Inflammatory macrophage treated with lipopolysaccharide for 1 hour (primary cell): ENCODE results near the gene NPM3.

ENCODE experiments used
- DNase-seq, 2 donors: peaks; one replicate each; pipeline ENCODE4 v3.0.0-alpha.2; 2020 to 2022

Gene NPM3, protein sequence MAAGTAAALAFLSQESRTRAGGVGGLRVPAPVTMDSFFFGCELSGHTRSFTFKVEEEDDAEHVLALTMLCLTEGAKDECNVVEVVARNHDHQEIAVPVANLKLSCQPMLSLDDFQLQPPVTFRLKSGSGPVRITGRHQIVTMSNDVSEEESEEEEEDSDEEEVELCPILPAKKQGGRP

DNA sequence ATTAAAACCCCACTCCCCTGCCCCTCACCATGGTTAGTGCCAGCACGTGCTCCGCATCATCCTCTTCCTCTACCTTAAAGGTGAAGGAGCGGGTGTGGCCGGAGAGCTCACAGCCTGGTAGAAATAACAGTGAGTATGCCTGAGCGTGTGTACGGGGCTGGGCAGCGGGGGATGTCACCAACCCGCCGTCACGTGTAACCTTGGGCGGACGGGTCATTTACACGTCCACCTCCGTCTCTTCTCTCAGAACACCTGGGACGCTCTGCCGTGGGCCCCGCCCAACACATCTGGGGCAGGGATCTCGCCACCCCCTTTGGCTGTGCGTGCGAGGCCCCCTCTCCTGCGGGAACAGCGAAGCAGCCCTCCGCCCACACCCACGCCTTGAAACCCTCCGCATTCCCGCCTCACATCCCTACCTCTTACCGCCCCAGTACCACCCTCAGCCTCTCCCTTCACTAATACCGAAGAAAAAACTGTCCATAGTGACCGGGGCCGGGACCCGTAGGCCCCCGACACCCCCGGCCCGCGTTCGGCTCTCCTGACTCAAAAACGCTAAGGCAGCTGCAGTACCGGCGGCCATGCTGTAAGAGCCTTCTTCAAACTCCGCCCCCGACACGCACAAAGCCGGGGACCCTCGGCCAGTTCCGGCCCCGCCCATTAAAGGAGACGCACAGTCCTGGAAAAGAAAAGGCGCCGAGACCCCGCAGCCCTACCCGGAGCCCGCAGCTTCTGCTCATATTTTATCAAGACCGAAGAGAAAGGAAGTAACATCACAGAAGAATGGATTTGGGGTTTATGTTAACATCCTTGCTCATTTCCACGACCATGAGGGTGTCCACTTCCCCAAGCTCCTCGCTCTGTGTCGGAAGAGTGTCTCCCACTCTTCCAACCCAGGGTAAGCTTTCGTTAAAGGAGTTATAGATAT is at the start of gene NPM3:
TSS of gene NPM3 (minus strand) at position 636 of the 925 bp plus-strand sequence. CDS start at position 580, 56 bp downstream.
- peak; percentile 59 to 73 for DNase-seq

DNA sequence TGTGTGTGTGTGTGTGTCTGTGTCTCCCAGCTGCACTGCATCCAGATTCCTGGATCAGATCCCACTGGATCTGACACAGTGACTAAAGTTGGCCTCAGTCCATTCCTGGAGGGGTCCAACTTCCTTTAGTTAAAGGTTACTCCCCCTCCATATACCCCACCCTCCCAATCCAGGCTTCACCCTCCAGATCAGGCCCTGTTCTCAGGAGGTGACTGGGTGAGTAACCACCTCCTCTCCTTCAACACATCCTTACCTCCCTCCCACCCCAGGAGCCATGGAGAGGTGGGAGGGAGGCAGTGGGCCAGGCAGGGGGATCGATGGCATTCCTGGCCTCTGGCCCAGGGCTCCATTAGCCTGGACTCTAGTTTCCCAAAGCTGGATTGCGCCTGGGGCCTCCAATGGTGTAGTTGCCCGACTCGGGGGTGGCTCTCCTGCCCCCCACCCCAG is 49.1 kb upstream of the NPM3 start:
- DNase-seq = no peak

DNA sequence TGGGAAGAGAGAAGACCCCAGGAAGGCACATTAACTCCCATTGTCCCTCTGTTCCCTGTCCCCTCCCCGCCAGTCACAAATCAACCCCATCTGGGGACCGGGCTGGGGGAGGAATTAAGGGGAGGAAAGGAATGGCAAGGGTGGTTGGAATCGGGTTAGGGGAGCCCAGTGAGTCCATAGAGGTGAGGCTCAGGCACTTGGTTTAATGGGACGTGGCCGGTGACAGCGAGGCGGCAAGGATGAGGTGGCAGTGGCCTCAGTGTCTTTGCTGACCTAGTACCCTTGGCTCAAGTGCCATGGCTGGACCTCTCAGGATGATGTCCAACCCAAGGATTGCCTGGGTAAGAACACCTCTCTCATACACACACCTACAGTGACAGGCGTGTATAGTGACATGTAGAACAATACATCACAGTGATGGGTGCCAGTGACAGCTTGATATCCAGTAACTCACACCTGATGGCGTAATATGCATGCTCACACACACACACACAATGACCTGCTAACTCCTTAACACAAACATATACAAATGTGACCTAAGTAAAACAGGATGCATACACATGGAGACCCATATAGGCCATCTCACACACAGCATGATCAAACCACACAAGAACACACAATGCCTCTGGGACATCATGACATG is 48.0 kb upstream of the NPM3 start:
- DNase-seq = no peak

DNA sequence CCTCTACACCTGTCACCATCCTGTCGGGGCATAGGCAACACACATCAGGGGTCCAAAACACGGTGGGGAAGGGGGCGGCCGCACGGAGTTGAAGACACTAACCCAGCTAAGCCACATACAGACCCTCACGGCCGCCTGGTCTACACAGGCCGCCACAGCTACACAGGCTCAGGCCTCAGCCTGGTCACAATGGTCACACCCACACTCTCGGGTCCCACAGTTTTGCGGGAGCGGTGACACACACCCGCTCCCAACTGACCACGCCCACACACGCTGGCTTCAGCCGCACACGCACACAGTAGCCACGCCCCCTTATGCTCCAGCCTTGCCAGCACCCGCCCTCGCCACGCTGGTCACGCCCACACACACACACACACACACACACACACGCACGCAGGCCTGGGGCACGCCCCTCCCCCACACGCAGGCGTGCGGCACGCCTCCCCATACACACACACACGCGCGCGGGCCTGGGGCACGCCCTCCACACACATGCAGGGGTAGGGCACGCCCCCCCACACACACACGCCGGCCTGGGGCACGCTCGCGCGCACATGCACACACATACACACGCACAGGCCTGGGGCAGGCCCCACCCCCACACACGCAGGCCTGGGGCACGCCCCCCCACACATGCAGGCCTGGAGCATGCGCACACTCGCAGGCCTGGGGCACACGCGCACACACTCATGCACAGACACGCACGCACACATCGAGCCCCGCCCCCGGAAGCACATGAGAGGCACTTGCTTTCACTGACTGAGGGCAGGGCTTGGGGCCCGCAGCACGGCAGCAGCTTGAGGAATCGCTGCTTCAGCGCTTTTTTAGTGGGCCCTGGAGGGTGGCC is 47.3 kb upstream of the NPM3 start:
- peak; percentile 58 to 80 for DNase-seq

DNA sequence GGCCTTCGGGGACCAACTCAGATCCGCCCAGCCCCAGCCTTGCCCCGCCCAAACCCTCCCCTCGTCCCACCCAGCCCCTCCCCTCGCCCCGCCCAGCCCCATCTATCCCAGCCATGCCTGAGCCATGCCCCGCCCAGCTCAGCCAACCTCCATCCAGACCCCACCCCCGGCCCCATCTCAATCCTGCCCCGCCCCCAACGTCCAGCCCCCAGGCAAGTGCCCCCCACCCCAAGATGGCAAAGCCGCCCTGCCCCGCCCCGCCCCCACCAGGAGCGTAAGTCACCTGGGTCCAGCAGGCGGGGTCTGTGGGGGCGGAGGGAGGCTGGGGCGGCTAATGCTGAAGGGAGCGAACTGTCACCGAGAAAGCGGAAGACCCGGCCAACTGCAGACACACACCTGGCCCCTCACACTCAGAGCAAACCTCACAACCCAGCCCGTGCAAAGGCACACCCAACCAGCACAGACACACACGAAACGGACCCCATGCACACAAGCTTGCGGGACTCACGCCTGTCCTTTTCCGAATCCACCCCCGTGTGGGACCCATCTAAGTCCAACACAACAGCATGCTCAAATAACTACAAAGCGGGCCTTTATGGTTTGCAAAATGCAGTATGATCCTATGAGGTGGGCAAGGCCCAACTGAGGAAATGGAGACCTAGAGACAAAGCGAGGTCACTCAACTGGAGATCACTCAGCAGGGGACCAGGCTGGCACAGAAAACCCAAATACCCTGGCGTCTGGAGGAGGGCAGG is 46.5 kb upstream of the NPM3 start:
- DNase-seq = no peak

DNA sequence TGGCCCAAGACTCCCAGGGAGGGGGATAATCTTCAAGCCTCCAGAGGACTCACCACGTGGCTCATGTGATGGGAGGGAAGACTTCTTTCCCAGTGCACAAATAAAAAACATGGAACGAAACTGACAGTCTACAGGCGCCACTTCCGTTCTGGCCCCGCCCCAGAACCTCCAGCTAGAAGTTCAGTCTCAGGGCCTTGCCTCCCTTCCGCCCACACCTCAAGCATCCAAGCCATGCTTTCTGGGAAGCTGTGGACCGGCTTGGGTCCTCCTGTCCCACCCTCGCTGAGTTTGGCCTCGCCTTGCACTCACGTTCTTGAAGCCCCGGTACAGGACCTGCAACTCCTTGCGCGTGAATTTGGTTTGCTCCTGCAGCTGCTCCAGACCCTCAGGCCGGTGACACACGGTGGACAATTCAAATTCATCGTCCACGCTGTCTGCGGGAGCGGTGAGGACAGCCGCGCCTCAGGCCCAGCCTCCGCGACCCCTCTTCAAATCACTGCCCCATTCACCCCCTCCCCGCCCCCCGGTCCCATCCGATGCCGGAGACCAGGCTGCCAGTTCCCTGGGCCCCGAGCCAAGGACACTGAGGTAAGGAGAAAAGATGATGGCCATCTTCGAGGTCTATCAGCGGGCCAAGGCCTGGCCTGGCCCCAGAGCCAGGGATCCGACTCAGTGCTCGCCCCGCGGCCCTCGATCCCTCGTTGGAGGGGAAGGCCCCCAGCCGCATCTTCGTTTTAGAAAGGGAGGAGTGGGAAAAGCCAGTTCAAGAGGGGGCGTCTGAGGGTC is 45.7 kb upstream of the NPM3 start:
- no peak for DNase-seq

DNA sequence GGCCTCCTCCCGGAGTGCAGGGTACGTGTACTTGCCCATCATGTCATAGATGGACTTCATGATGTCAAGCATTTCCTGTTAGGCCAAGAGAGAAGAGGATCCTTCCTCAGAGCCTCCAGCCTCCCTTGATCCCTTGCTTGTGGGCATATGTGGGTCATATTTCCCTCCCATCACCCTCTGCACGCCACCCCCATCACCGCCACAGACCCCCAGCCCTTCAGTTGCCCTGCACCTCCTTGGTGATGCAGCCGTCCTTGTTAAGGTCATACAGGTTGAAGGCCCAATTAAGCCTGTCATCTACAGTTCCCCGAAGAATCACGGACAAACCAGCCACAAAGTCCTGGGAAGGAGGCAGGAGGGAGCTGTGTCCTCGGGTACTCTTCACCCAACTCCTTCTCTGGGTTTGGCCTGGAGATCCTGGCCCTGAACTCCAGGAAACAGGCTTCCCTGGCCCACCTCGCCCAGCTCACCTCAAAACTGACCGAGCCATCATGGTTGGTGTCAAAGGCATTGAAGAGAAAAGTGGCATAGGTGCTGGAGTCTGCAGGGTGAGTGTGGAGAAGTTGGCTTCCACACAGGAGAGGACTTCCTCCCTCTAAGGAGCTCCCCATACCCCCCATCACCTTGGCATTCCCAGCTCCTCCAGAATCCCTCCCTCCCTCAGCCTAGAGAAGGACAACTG is 44.8 kb upstream of the NPM3 start:
- no peak for DNase-seq

DNA sequence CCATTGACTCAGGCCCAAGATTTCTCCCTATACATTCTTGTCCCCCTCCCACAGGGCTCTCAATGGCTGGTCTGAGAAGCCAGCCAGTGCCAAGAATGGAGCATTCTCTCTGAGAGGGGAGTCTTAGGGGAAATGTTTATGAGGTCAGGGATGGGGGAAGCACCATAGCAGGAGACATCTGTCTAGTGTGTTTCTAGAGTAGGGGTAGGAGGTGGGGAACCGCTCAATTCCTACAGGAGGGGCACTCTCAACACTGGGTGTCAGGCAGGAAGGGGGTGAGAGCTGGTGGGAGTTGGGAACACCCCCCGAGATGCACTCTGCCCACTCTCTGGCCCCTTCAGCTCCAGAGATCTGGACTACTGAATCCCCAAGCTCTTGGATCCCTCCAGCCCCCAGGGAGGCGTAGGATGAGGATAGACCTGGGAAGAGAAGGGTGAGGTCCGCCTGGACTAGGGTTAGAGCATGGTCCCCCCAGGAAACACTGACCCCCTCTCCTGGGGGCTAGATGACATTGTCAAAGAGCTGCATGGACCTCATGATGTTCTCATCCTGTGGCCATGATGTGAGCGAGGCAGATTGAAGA is 43.7 kb upstream of the NPM3 start:
- no peak for DNase-seq

DNA sequence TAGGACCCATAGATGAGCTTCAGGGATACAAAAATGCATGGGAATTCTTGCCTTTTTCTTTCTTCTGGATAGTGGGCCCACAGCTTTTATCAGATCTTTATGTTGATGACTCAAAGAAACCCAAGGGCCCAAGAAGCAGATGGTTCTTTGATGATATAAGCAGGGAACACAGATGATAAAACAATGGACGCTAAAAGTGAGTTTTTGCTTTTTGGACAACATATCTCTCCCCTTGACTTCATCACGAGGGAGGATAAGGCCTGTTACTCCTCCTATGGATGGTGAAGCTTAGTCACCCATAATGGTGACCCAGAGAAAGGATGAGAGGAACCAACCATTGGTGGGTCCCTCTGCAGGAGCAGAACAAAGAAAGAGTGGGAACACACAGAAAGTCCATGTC is 41.5 kb upstream of the NPM3 start:
- no peak for DNase-seq

DNA sequence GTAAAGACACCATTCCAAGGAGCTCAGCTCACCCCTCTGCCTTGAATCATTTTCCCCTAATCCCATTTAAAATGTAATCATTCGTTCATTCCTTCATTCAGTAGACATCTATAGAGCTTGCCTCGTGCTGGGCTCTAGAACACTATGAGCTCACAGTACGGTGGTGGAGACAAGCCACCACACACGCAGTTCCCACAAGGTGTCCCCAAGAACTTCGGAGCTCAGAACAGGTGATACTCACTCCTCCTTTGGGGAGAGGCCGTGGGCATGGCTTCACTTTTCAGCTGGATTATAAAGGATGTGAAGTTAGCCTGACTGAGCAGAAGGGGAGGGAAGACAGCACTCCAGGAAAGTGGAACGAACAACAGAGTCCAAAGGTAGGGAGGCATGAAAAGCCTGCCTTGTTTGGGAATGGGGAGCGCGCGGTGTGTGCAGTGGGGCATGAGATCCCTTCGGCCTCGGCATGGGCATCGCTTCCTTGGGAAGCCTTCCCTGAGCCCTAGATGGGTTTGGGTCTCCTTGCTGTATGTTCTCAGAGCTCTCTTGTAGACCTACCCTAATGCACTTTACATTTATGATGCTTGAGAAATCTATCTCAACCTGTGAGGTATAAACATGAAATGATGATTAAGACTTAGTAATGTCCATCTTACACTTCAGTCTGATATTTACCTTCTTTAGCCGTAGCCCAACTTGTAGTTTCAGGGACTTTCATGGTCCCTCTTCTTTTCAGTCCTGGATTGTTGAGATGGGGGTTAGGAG is 35.8 kb upstream of the NPM3 start:
- no peak for DNase-seq

DNA sequence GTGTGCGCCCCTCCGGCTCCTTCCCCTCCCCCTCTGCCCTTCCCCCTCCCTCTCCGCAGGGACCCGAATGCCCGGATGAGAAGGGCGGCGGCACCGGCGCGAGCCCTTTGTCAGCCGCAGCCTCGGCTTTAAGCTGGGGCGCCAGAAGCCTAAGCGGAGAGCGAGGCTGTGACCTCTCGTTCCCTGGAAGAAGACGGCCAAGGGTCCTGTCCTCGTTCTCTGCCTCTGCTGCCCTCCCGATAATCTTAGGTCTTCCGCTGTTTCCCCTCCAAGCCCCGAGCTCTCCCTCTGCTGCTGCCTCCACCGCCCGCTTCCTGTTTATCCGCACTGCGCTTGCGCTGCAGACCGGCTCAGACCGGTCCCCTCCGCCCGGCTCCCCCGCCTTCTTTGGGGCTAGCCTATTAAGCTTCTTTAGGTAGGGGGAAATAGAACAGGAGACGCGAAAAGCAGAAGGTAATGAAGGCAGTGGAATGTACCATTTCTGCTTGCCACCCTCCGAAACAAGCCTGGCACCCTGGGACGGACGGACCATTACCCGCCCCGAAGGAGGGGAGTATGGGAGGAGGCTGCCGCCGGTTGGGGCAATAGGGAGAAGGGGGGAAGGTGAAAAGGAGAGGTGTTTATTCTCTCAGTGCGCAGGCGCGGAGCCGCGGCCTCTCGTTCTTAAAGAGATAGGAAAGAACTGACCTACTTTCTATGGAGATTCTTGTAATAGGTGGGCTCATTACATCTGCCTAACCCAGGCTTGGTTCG is 35.0 kb upstream of the NPM3 start, which contains the start of gene OGA:
TSS of gene OGA (minus strand) at position 326 of the 753 bp plus-strand sequence. CDS start 422 bp downstream, outside the sequence.
- peak; percentile 95 to 98 for DNase-seq

DNA sequence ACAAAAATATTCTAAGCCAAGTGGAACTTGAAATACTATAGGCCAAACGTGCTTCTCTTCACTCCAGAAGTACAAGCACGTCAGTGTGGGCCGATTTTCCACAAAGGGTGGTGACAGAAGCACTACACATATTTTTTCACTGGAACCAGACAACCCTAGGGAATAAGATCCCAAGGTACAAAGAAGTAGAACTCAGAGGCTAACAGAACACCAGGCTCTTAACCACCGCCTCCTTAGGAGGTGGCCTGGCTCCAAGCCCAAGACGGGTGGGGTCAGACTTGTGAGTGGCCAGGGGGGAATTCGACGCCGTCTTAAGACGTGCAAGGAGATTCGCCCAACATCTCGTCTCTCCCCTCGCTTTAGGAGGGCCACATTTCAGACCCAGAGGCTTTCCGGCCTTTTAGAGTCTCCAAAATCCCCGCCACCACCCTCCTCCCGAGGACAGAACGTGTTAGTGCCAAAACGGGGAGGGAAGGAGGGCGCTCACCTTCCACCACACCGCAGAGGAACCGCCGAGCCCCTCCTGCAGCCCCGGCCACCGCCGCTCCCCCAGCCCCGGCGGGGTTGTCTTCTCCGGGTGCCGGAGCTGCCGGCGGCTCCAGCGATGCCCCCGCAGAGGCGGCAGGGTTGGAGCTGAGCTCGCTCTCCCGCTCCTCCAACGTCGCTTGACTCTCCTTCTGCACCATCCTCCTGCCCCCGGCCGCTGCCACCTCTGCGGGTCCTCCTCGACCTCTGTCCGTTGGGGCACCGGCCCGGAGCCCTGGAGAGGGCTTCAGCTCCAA is 34.3 kb upstream of the NPM3 start:
- DNase-seq = peak; percentile 74 to 79

DNA sequence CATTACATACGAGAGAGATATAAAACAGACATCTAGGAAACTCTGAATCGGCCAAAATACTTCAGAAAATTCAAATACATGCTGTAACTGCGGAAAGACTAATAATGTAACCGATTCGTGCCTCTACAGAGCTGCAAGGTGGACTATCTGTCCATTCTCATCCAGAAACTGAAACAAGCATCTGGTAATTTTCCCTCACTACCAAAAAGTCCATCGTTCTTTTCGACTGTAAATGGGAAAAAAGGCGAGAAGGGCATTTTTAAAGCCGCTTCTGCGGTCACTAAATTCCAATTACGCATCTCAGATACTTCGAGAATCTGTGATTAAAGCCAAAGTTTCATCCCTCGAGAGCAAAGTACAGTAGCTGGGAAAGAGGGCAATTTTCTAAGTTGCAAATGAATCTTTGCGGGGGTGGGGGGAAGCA is 33.7 kb upstream of the NPM3 start:
- DNase-seq = no peak

DNA sequence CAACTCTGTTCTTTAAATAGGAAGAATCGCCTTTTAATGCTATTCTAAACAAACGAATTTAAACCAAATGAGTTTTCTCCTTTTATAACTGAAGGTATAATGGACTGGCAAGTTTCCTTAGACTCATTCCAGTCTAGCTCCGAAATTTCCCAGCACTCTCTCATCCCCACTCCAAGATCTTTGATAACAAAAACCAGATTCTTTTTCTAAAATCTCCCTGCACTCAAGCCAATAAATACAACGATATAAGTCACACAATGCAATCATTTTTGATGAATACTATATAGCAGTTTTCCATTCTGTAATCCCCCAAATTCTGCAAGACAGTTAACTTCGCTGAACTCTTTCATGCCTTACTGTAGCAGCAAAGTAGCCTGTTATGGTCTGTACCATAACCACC is 33.1 kb upstream of the NPM3 start:
- DNase-seq = peak in 1 of 2 donors; percentile 15

DNA sequence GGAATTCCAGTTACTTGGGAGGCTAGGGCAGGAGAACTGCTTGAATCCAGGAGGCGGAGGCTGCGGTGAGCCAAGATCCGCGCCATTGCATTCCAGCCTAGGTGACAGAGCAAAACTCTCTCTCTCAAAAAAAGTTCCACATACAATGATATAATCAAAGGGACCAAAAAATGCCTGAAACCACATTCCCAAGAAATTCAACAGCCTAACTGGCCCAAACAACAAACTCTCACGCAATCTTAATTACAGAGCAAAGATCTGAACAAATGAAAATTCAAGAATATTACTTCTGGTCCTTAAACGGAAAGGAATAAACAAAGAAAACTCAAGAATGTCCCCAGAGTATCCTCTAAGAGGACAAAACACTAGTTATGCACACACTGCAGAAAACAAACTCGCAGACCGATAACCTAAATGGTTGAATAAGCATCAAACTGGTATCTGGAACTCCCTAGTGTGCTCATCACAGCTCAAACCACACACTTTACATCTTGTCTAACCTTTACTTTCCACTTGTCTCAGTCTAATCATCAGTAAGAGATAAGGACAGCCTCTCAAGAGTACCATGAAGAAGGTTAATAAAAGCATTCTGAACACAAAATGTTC is 31.3 kb upstream of the NPM3 start:
- DNase-seq = no peak

DNA sequence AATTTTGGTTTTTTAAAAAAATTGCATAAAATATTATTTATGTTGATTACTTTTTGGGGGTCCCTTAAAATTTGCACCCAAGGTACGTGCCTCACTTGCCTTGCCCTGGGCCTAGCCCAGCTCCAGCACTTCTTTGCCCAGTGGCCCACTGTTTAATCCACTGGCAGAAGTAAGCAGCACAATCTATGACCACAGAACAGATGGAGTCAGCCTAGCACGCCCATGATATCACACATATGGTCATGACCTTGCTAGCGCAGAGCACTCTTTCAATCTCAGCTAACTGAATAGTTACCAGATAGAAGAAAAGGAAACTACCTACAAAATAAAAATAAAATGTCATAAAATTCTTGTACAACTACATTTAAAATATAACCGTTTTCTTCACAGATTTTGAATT is 29.4 kb upstream of the NPM3 start:
- no peak for DNase-seq

DNA sequence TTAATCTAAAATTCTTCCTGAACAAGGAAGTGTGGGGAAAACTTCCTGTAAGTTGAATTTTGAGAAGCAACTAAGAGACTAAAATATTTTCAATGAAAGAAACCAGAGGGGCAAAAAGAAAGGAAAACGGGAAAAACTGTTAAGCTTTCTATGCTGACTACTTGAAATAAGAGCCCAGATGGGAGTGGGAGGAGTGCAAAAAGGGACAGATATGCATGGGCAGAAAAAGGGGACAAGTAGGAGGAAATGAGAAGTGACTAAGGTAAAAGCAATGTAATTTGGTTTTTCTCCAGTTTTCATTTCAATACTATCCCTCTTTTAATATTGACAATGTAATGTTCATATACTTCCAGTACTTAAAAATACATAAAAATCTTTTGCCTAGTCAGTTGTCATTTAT is 23.9 kb upstream of the NPM3 start:
- no peak for DNase-seq
